Transverse colon (tissue), 4 donors: ENCODE results near the gene SYNGR1. TPM values are rescaled to one million over a fixed set of nuclear protein-coding genes. Genes with fewer than 3 reads are reported as not detected.

Source experiments
- DNase-seq: peaks from one replicate; pipeline ENCODE4 v3.0.0-alpha.2; 2019
- H3K27ac ChIP-seq, 4 donors: fragments of 200-600 bp; sonication (generic); 2 replicates each; pipeline ENCODE4 v1.5.1; 2016 to 2018; ENCODE audit warnings: inconsistent platforms in 4 of 4
- H3K27me3 ChIP-seq: fragments of 200-600 bp; sonication (generic); 2 replicates; pipeline ENCODE4 v1.5.1; 2017; ENCODE audit warnings: inconsistent platforms
- H3K36me3 ChIP-seq, 4 donors: fragments of 200-600 bp; sonication (generic); 2 replicates each; pipeline ENCODE4 v1.5.1; 2017 to 2019; ENCODE audit warnings: inconsistent platforms in 4 of 4
- H3K4me1 ChIP-seq, 4 donors: fragments of 200-600 bp; sonication (generic); 2 replicates each; pipeline ENCODE4 v1.5.1; 2017 to 2020; ENCODE audit warnings: inconsistent platforms in 4 of 4
- H3K4me3 ChIP-seq, 4 donors: fragments of 200-600 bp; sonication (generic); 1 replicate in 1 of 4; 2 replicates in 3 of 4; pipeline versions ENCODE4 v1.5.1 to v1.6.1; 2017 to 2019; ENCODE audit warnings: inconsistent platforms in 4 of 4
- H3K9me3 ChIP-seq, 2 donors: fragments of 200-600 bp; sonication (generic); 2 replicates each; pipeline ENCODE4 v1.5.1; 2017 to 2019; ENCODE audit warnings: inconsistent platforms in 2 of 2
- CTCF ChIP-seq, 5 experiments: fragments of 200-600 bp in 3 of 5; fragments of 450-650 bp in 2 of 5; sonication (generic) in 3 of 5; IDR thresholded peaks; 1 replicate in 2 of 5; 2 replicates in 3 of 5; pipeline ENCODE4 v1.5.1; 2016 to 2017; ENCODE audit warnings: antibody characterized with exemption in 5 of 5, inconsistent platforms in 3 of 5, mild to moderate bottlenecking in 2 of 5, moderate library complexity in 1 of 5
- EP300 ChIP-seq: sonication (generic); formaldehyde crosslinking; IDR thresholded peaks from one replicate; pipeline ENCODE4 v1.6.1; 2017; ENCODE audit warnings: antibody characterized with exemption, low read depth
- POLR2A ChIP-seq: fragments of 450-650 bp; IDR thresholded peaks from one replicate; pipeline ENCODE4 v1.6.1; 2016; ENCODE audit warnings: antibody characterized with exemption, mild to moderate bottlenecking, moderate library complexity
- POLR2AphosphoS5 ChIP-seq, 3 donors: sonication (generic); formaldehyde crosslinking; IDR thresholded peaks; one replicate each; pipeline ENCODE4 v1.6.1; 2016; ENCODE audit warnings: antibody characterized with exemption in 3 of 3
- whole genome bisulfite sequencing, 2 donors: methylation state at CpG; one replicate each; pipeline ENCODE4 v1.1.5; 2018; ENCODE audit warnings: low coverage in 1 of 2; 5-methylcytosine and 5-hydroxymethylcytosine counted together
- in situ Hi-C, 4 donors: fragments of 200-750 bp; cut with MboI; loops; one replicate each; pipeline versions ENCODE4 v1.15.0 to v1.15.1; 2017; ENCODE audit warnings: low sequenced_read_pairs in 3 of 4, low pct_ligation_motif_present in 1 of 4, low pct_unique_long_range_greater_than_20kb in 1 of 4
- intact Hi-C: fragments of 100-400 bp; cut with DNase I; formaldehyde crosslinking; loops from one replicate; pipeline ENCODE4 v1.15.1; 2023; ENCODE audit warnings: low total_unique reads
- total RNA-seq, 4 donors: library from RNA; depleted of rRNA; stranded (reverse); fragments of >200 nt; gene quantifications; one replicate each; pipeline ENCODE4 v1.1.0, GENCODE V29; 2016

SYNGR1 gene
- total RNA-seq, 4 donors from 2014 or later, result 6.7 to 10.5 (median 8.0) TPM

- H3K4me1 ChIP-seq, result peaks cover 0 to 7% (median 4%) of the 10 kb centered on the region in 4 donors
- TF ChIP-seq POLR2A (no peak), CTCF (IDR thresholded peaks at IDR 0.05) (peak in 2 of 5 experiments; percentile 13)
- intact Hi-C loops, result no loop called here
- H3K36me3 ChIP-seq, result peaks cover 0 to 2% (median under 1%) of the 10 kb centered on the region in 4 donors
- no peaks in the 10 kb centered on the region for H3K9me3 ChIP-seq
- WGBS, 2 donors, result 66% methylated on average over 14 of the region's 14 CpGs; no CpG with 5 or more reads in 1 of the 2 donors
- peak; percentile 45 for DNase-seq
- H3K27me3 ChIP-seq, result no peaks in the 10 kb centered on the region
- in situ Hi-C loops, result loop anchor here in 3 of 4 donors (10.0 to 25.0 kb wide), 2 partner anchors 132 to 294 kb away; partner anchors contain the start of genes APOBEC3C (in 2 of the 3) and APOBEC3D (in 2 of the 3)
- H3K4me3 ChIP-seq, result no peak overlapping the region
- no peak overlapping the region for H3K27ac ChIP-seq
Observed at GRCh38 chr22:39306456-39307361, 43.1 kb upstream of the SYNGR1 start.

GRCh38 chr22:39308614-39309363 lies 41.0 kb upstream of the SYNGR1 start:
- in situ Hi-C loops (loop anchor here in 3 of 4 donors (10.0 to 25.0 kb wide), 2 partner anchors 134 to 296 kb away; partner anchors contain the start of genes APOBEC3C (in 2 of the 3) and APOBEC3D (in 2 of the 3)), intact Hi-C loops (no loop called here)
- DNase-seq, result peak; percentile 46
- WGBS, 2 donors, result 49 to 71% methylated on average over 8 to 24 of the region's 24 CpGs
- Histone ChIP-seq H3K27ac (peak overlapping the region; percentile 65 to 76 (median 71)), H3K4me3 (no peak overlapping the region), H3K9me3 (no peaks in the 10 kb centered on the region), H3K4me1 (peaks cover 0 to 7% (median 4%) of the 10 kb centered on the region in 4 donors), H3K27me3 (no peaks in the 10 kb centered on the region), H3K36me3 (peaks cover 0 to 23% (median 15%) of the 10 kb centered on the region in 4 donors)
- TF ChIP-seq POLR2AphosphoS5 (IDR thresholded peaks at IDR 0.05) (peak in 1 of 3 donors; percentile 20), CTCF (IDR thresholded peaks at IDR 0.05) (no peak)

- DNase-seq, result no peak
- H3K9me3 ChIP-seq, result no peaks in the 10 kb centered on the region
- TF ChIP-seq CTCF (IDR thresholded peaks at IDR 0.05), result no peak
- no peak for TF ChIP-seq POLR2AphosphoS5 (IDR thresholded peaks at IDR 0.05)
- no peak for TF ChIP-seq POLR2A
- no peak for TF ChIP-seq EP300
- intact Hi-C loops, result no loop called here
- H3K4me1 ChIP-seq, result peaks cover 0 to 7% (median 4%) of the 10 kb centered on the region in 4 donors
- peaks cover 0 to 26% (median 19%) of the 10 kb centered on the region in 4 donors for H3K36me3 ChIP-seq
- no peaks in the 10 kb centered on the region for H3K27me3 ChIP-seq
- H3K27ac ChIP-seq, result peak overlapping the region; percentile 65 to 76 (median 71)
- H3K4me3 ChIP-seq, result no peak overlapping the region
- WGBS, 2 donors, result 80 to 100% methylated on average over 1 to 18 of the region's 18 CpGs
- in situ Hi-C loops, result loop anchor here in 3 of 4 donors (10.0 to 25.0 kb wide), 2 partner anchors 135 to 297 kb away; partner anchors contain the start of genes APOBEC3C (in 2 of the 3) and APOBEC3D (in 2 of the 3)
Observed at GRCh38 chr22:39309364-39309861, 40.4 kb upstream of the SYNGR1 start.
